ENCODE measurements around the gene DUSP1. TPM values are rescaled to one million over a fixed set of nuclear protein-coding genes. Genes with fewer than 3 reads are reported as not detected.
A peak's percentile ranks its signal among the peaks of the same experiment; 100 is the strongest.

DUSP1 gene
- total and polyA plus RNA-seq, 2 of the 13 experiments (the other 11 are each of a cell fraction or from before 2014, with no cell fraction given): 27.1 to 55.5 TPM

DNA sequence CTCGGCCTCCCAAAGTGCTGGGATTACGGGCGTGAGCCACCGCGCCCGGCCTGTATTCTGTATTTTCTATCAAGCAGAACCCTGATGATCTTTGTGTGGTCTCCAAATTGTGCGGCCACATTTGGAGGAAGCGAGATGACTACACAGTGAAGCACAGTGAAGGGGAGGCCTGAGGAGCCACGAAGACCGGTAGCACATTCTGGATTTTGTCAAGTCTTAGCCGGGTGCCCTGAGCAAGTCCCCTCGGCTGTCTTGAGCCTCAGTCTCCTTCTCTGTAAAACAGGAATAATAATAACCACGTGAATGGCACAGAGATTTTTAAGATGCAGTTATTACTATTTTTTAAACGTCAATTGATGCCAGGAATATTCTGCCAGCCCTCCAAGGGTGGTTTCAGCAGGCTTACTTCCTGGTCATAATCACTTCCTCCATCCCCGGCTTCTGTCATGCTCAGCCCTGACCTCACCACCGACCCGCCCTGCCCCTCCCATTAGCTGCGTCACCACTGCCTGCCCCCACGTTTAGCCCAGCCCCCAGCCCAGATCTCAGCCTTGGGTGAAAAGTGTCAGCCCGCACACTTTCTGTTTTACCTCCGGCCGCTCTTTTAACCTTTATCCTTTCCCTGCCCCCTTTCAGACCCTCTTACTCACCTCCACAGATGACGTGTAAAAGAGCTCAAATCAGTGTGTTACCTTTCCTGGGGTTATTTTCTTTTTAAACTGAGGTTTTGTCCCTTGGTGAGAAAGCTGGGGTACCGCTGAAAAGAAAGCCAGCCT lies 36.1 kb upstream of the DUSP1 start (continued):
- TF ChIP-seq, protein P1, sequence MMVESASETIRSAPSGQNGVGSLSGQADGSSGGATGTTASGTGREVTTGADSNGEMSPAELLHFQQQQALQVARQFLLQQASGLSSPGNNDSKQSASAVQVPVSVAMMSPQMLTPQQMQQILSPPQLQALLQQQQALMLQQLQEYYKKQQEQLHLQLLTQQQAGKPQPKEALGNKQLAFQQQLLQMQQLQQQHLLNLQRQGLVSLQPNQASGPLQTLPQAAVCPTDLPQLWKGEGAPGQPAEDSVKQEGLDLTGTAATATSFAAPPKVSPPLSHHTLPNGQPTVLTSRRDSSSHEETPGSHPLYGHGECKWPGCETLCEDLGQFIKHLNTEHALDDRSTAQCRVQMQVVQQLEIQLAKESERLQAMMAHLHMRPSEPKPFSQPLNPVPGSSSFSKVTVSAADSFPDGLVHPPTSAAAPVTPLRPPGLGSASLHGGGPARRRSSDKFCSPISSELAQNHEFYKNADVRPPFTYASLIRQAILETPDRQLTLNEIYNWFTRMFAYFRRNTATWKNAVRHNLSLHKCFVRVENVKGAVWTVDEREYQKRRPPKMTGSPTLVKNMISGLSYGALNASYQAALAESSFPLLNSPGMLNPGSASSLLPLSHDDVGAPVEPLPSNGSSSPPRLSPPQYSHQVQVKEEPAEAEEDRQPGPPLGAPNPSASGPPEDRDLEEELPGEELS (CRISPR knock-in tag; IDR thresholded peaks at IDR 0.05): 0 out of 2 replicates have a peak, but pooled peaks have one; percentile 41
- TF ChIP-seq, protein P2, sequence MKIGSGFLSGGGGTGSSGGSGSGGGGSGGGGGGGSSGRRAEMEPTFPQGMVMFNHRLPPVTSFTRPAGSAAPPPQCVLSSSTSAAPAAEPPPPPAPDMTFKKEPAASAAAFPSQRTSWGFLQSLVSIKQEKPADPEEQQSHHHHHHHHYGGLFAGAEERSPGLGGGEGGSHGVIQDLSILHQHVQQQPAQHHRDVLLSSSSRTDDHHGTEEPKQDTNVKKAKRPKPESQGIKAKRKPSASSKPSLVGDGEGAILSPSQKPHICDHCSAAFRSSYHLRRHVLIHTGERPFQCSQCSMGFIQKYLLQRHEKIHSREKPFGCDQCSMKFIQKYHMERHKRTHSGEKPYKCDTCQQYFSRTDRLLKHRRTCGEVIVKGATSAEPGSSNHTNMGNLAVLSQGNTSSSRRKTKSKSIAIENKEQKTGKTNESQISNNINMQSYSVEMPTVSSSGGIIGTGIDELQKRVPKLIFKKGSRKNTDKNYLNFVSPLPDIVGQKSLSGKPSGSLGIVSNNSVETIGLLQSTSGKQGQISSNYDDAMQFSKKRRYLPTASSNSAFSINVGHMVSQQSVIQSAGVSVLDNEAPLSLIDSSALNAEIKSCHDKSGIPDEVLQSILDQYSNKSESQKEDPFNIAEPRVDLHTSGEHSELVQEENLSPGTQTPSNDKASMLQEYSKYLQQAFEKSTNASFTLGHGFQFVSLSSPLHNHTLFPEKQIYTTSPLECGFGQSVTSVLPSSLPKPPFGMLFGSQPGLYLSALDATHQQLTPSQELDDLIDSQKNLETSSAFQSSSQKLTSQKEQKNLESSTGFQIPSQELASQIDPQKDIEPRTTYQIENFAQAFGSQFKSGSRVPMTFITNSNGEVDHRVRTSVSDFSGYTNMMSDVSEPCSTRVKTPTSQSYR (CRISPR knock-in tag; IDR thresholded peaks at IDR 0.05; ENCODE audit: borderline replicate concordance): peak; percentile 12; the same call in 1 of the 2 replicates
- TF ChIP-seq ZNF569 (CRISPR knock-in tag; IDR thresholded peaks at IDR 0.05; ENCODE audit: borderline replicate concordance) (no peak), HDAC2 (CRISPR knock-in tag; IDR thresholded peaks at IDR 0.05) (no peak), KDM3A (CRISPR knock-in tag; IDR thresholded peaks at IDR 0.05; ENCODE audit: low read depth) (no peak), ZC3H4 (CRISPR knock-in tag; IDR thresholded peaks at IDR 0.05; ENCODE audit: borderline replicate concordance) (no peak), ZFP41 (CRISPR knock-in tag; IDR thresholded peaks at IDR 0.05; ENCODE audit: borderline replicate concordance) (no peak), ATF7-NPFF (CRISPR knock-in tag; IDR thresholded peaks at IDR 0.05; ENCODE audit: low read depth) (no peak), ZFP36L2 (CRISPR knock-in tag; IDR thresholded peaks at IDR 0.05) (no peak), ZBTB2 (CRISPR knock-in tag; IDR thresholded peaks at IDR 0.05; ENCODE audit: low read depth) (no peak), FOXJ3 (CRISPR knock-in tag; IDR thresholded peaks at IDR 0.05; ENCODE audit: borderline replicate concordance) (no peak), GLMP (CRISPR knock-in tag; IDR thresholded peaks at IDR 0.05; ENCODE audit: borderline replicate concordance) (no peak), ZNF280D (CRISPR knock-in tag; IDR thresholded peaks at IDR 0.05) (no peak), ZNF652 (CRISPR knock-in tag; IDR thresholded peaks at IDR 0.05; ENCODE audit: borderline replicate concordance, low read depth) (peak; percentile 52; the same call in 1 of the 2 replicates), MAFF (IDR thresholded peaks at IDR 0.05; ENCODE audit: low read depth, low read length) (peak; percentile 20; the same call in 1 of the 2 replicates), ERF (CRISPR knock-in tag; IDR thresholded peaks at IDR 0.05) (0 out of 2 replicates have a peak, but pooled peaks have one; percentile 40), ZSCAN29 (CRISPR knock-in tag; conservative IDR thresholded peaks at IDR 0.05) (0 out of 2 replicates have a peak, but pooled peaks have one; percentile 19), ZNF75D (CRISPR knock-in tag; IDR thresholded peaks at IDR 0.05; ENCODE audit: borderline replicate concordance) (no peak)
